ENCODE data around the gene IRF7.

GRCh38 chr11:595400-595799 is 20.4 kb downstream of the IRF7 start:
- TF ChIP-seq POLR2A (IDR thresholded peaks at IDR 0.05) (no peak), CTCF (IDR thresholded peaks at IDR 0.05) (no peak)

All from tibial nerve (tissue), 3 donors.